Measurements from ENCODE around the gene LRRC70.
"Not testable (repeated sequence)": the region's sequence is repeated elsewhere in the genome, so short reads cannot be mapped to it uniquely, and the experiment has no call there.

The LRRC70 gene

GRCh38 chr5:62578540-62578939 is at the start of gene LRRC70:
Gene LRRC70 (plus strand): TSS chr5:62578819. CDS start chr5:62579439, 620 bp downstream.
- peak; percentile 85 for DNase-seq (ENCODE audit: low spot score)

GRCh38 chr5:62533597-62533996 is 45.0 kb upstream of the LRRC70 start:
- no peak for DNase-seq (ENCODE audit: low spot score)

GRCh38 chr5:62534461-62535236 is 44.0 kb upstream of the LRRC70 start:
- DNase-seq (ENCODE audit: low spot score): no peak

GRCh38 chr5:62536232-62536631 is 42.4 kb upstream of the LRRC70 start:
- no peak for DNase-seq (ENCODE audit: low spot score)

GRCh38 chr5:62536783-62537182 is 41.8 kb upstream of the LRRC70 start:
- DNase-seq (ENCODE audit: low spot score): no peak

GRCh38 chr5:62538017-62538942 is 40.3 kb upstream of the LRRC70 start:
- peak; percentile 53 for DNase-seq (ENCODE audit: low spot score)

GRCh38 chr5:62542720-62543119 is 35.9 kb upstream of the LRRC70 start:
- no peak for DNase-seq (ENCODE audit: low spot score)

GRCh38 chr5:62547945-62548630 is 30.5 kb upstream of the LRRC70 start:
- no peak for DNase-seq (ENCODE audit: low spot score)

- DNase-seq (ENCODE audit: low spot score): no peak
Observed at GRCh38 chr5:62550103-62550502, 28.5 kb upstream of the LRRC70 start.

- DNase-seq (ENCODE audit: low spot score): no peak
Observed at GRCh38 chr5:62555930-62556329, 22.7 kb upstream of the LRRC70 start.

GRCh38 chr5:62558941-62559340 is 19.7 kb upstream of the LRRC70 start:
- no peak for DNase-seq (ENCODE audit: low spot score)

GRCh38 chr5:62560786-62561185 is 17.8 kb upstream of the LRRC70 start:
- no peak for DNase-seq (ENCODE audit: low spot score)

GRCh38 chr5:62561896-62562295 is 16.7 kb upstream of the LRRC70 start:
- no peak for DNase-seq (ENCODE audit: low spot score)

- no peak for DNase-seq (ENCODE audit: low spot score)
Observed at GRCh38 chr5:62562867-62563266, 15.8 kb upstream of the LRRC70 start.

GRCh38 chr5:62564101-62564500 is 14.5 kb upstream of the LRRC70 start:
- DNase-seq (ENCODE audit: low spot score): no peak

GRCh38 chr5:62565740-62566139 is 12.9 kb upstream of the LRRC70 start:
- DNase-seq (ENCODE audit: low spot score): not testable (repeated sequence)

GRCh38 chr5:62568143-62568542 is 10.5 kb upstream of the LRRC70 start:
- no peak for DNase-seq (ENCODE audit: low spot score)

GRCh38 chr5:62568800-62569432 is 9.7 kb upstream of the LRRC70 start:
- no peak for DNase-seq (ENCODE audit: low spot score)

GRCh38 chr5:62569470-62569869 is 9.1 kb upstream of the LRRC70 start:
- DNase-seq (ENCODE audit: low spot score): peak; percentile 63

GRCh38 chr5:62572918-62573514 is 5.6 kb upstream of the LRRC70 start:
- no peak for DNase-seq (ENCODE audit: low spot score)

GRCh38 chr5:62574599-62574998 is 4.0 kb upstream of the LRRC70 start:
- peak; percentile 37 for DNase-seq (ENCODE audit: low spot score)

- DNase-seq (ENCODE audit: low spot score): no peak
Observed at GRCh38 chr5:62575066-62575465, 3.6 kb upstream of the LRRC70 start.
